ENCODE results near the gene RBM39.
"Not testable (repeated sequence)": the region's sequence is repeated elsewhere in the genome, so short reads cannot be mapped to it uniquely, and the experiment has no call there.

RBM39 gene

GRCh38 chr20:35699127-35699956, 42.7 kb downstream of the RBM39 start, which contains the start of the genes NFS1 and ROMO1:
Gene NFS1, minus strand, starts transcription at chr20:35699352. Its CDS starts 64 bp downstream, at chr20:35699288.
Gene ROMO1, plus strand, starts transcription at chr20:35699405. Its CDS starts 228 bp downstream, at chr20:35699633.
- peak within 1 kb of the TSS; percentile 96 for H3K27ac ChIP-seq (ENCODE audit: low read depth, low read length)
- peak within 1 kb of the TSS; percentile 66 for H3K9ac ChIP-seq (ENCODE audit: low read length)
- H3K36me3 ChIP-seq (ENCODE audit: insufficient read depth, low read length): peaks cover 38% of the 10 kb centered on the region
- no peaks in the 10 kb centered on the region for H3K27me3 ChIP-seq (ENCODE audit: control insufficient read depth in 1 of 2, insufficient read depth in 2 of 2, low read length in 2 of 2)
- H3K9me3 ChIP-seq (ENCODE audit: low read length): no peaks in the 10 kb centered on the region
- H3K4me1 ChIP-seq (ENCODE audit: insufficient read depth, low read length): peaks cover 18% of the 10 kb centered on the region
- H3K4me3 ChIP-seq (ENCODE audit: low read depth in 1 of 2, low read length in 2 of 2): peak within 1 kb of the TSS; percentile 71 to 95

DNA sequence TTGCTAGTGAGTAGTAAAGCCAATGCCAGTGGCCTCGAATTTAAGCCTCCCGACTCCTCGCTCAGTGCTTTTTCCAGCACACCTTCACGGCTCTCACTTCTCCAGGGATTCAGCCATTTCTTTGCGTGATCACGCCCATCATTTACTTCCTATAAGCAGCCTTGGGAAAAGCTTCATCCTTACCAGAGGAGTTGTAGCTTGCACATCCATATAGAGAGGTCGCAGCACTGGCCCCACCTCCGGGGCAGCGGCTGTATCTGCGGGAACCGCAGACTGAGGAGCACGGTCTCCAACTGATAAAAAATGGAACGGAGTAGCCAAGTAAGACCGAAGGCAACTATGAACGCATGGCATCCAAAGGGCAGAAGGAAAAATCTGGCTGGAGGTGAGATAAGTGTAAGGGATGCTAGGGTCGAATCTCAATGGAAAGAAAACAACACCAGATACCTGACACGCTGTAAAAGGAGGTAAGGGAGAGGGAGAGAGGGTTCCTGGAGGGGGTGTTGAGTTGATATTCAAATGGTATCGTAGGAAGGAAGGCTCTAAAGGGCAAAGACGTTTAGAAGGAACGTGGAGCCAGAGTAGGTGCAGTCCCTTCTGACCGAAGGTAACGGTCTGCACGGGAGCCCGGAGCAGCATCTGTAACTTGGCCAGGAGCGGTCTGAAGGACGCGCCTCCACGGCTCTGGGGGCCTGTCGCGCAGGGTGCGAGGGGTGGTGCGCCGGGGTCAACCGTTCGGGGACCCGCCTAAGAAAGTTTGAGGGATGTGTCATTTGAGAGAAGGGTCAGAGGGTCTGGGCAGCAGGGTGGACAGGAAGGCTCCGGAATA, 43.5 kb downstream of the RBM39 start:
- Histone ChIP-seq H3K9ac (ENCODE audit: low read length) (peak overlapping the region; percentile 66), H3K27ac (ENCODE audit: low read depth, low read length) (peak overlapping the region; percentile 96), H3K27me3 (ENCODE audit: control insufficient read depth in 1 of 2, insufficient read depth in 2 of 2, low read length in 2 of 2) (no peaks in the 10 kb centered on the region), H3K4me1 (ENCODE audit: insufficient read depth, low read length) (peaks cover 18% of the 10 kb centered on the region), H3K4me3 (ENCODE audit: low read depth in 1 of 2, low read length in 2 of 2) (peak overlapping the region; percentile 71 to 95), H3K9me3 (ENCODE audit: low read length) (no peaks in the 10 kb centered on the region), H3K36me3 (ENCODE audit: insufficient read depth, low read length) (peaks cover 30% of the 10 kb centered on the region)

- Histone ChIP-seq H3K4me3 (ENCODE audit: low read depth in 1 of 2, low read length in 2 of 2) (peak overlapping the region; percentile 71 to 95), H3K27ac (ENCODE audit: low read depth, low read length) (no peak overlapping the region), H3K4me1 (ENCODE audit: insufficient read depth, low read length) (peaks cover 18% of the 10 kb centered on the region), H3K9me3 (ENCODE audit: low read length) (no peaks in the 10 kb centered on the region), H3K27me3 (ENCODE audit: control insufficient read depth in 1 of 2, insufficient read depth in 2 of 2, low read length in 2 of 2) (no peaks in the 10 kb centered on the region), H3K9ac (ENCODE audit: low read length) (no peak overlapping the region), H3K36me3 (ENCODE audit: insufficient read depth, low read length) (peaks cover 25% of the 10 kb centered on the region)
Observed at GRCh38 chr20:35697696-35698297, 44.3 kb downstream of the RBM39 start.

DNA sequence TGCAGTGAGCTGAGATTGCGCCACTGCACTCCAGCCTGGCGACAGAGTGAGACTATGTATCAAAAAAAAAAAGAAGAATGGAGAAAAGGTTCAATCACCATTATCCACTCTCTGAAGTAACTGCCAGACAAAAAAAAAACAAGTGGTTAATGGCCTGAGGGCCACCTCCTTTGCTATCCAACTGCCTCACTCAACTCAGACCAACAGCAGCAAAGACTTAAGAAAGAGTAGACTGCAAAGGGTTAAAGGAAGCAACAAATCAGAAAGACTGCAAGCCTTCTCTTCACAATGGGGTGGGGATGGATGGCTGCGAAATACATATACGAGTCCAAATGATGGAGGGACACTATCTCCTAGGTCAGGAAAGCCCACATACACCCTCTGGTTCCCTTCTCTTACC, 46.1 kb downstream of the RBM39 start:
- Histone ChIP-seq H3K27ac (ENCODE audit: low read depth, low read length) (no peak overlapping the region), H3K9ac (ENCODE audit: low read length) (no peak overlapping the region), H3K4me3 (ENCODE audit: low read depth in 1 of 2, low read length in 2 of 2) (no peak overlapping the region), H3K27me3 (ENCODE audit: control insufficient read depth in 1 of 2, insufficient read depth in 2 of 2, low read length in 2 of 2) (no peaks in the 10 kb centered on the region), H3K4me1 (ENCODE audit: insufficient read depth, low read length) (peaks cover 18% of the 10 kb centered on the region), H3K36me3 (ENCODE audit: insufficient read depth, low read length) (peaks cover 15% of the 10 kb centered on the region), H3K9me3 (ENCODE audit: low read length) (no peaks in the 10 kb centered on the region)

DNA sequence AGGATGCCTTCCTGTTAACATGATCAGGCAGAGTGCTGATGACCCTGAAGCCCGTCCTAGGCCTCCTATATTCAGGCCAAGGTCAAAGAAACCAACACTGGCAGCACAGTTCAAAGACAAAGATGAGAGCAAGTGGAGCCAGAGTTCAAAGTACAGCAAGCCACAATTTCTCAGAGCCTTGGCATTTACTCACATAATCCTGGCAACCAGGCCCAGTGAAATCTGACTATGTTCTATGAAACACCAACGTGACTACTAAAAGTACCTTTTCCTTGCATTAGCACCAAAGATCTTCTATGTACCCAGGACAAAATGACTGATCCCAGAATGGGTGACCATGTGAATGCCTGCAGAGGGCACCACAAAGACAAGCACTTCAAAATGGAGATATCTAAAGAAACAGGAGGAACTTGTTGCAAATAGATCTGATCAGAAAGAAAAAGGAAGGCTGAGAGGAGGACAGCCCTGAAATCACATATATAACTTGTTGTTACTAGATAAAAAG, 46.8 kb downstream of the RBM39 start:
- no peak overlapping the region for H3K27ac ChIP-seq (ENCODE audit: low read depth, low read length)
- H3K9me3 ChIP-seq (ENCODE audit: low read length): no peaks in the 10 kb centered on the region
- no peak overlapping the region for H3K9ac ChIP-seq (ENCODE audit: low read length)
- H3K27me3 ChIP-seq (ENCODE audit: control insufficient read depth in 1 of 2, insufficient read depth in 2 of 2, low read length in 2 of 2): no peaks in the 10 kb centered on the region
- peaks cover 20% of the 10 kb centered on the region for H3K36me3 ChIP-seq (ENCODE audit: insufficient read depth, low read length)
- peaks cover 18% of the 10 kb centered on the region for H3K4me1 ChIP-seq (ENCODE audit: insufficient read depth, low read length)
- H3K4me3 ChIP-seq (ENCODE audit: low read depth in 1 of 2, low read length in 2 of 2): no peak overlapping the region

GRCh38 chr20:35690265-35690664, 51.8 kb downstream of the RBM39 start:
- no peak overlapping the region for H3K4me3 ChIP-seq (ENCODE audit: low read depth in 1 of 2, low read length in 2 of 2)
- no peak overlapping the region for H3K27ac ChIP-seq (ENCODE audit: low read depth, low read length)
- H3K4me1 ChIP-seq (ENCODE audit: insufficient read depth, low read length): no peaks in the 10 kb centered on the region
- no peaks in the 10 kb centered on the region for H3K9me3 ChIP-seq (ENCODE audit: low read length)
- no peak overlapping the region for H3K9ac ChIP-seq (ENCODE audit: low read length)
- no peaks in the 10 kb centered on the region for H3K27me3 ChIP-seq (ENCODE audit: control insufficient read depth in 1 of 2, insufficient read depth in 2 of 2, low read length in 2 of 2)
- H3K36me3 ChIP-seq (ENCODE audit: insufficient read depth, low read length): peaks cover 23% of the 10 kb centered on the region

DNA sequence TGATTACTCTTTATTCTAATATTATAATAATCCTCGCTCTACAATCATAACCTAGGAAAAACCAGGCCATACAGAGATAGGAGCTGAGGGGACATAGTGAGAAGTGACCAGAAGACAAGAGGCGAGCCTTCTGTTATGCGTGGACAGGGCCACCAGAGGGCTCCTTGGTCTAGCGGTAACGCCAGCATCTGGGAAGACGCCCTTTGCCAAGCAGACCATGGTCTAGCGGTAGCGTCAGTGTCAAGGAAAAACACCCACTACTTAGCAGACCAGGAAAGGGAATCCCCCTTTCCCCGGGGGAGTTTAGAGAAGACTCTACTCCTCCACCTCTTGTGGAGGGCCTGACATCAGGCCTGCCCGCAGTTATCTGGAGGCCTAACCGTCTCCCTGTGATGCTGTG, 55.2 kb downstream of the RBM39 start:
- H3K36me3 ChIP-seq (ENCODE audit: insufficient read depth, low read length): peaks cover 19% of the 10 kb centered on the region
- H3K27ac ChIP-seq (ENCODE audit: low read depth, low read length); H3K4me1 ChIP-seq (ENCODE audit: insufficient read depth, low read length); H3K4me3 ChIP-seq (ENCODE audit: low read depth in 1 of 2, low read length in 2 of 2); H3K27me3 ChIP-seq (ENCODE audit: control insufficient read depth in 1 of 2, insufficient read depth in 2 of 2, low read length in 2 of 2); H3K9me3 ChIP-seq (ENCODE audit: low read length); H3K9ac ChIP-seq (ENCODE audit: low read length): not testable (repeated sequence)

- peaks cover 16% of the 10 kb centered on the region for H3K4me1 ChIP-seq (ENCODE audit: insufficient read depth, low read length)
- H3K27me3 ChIP-seq (ENCODE audit: control insufficient read depth in 1 of 2, insufficient read depth in 2 of 2, low read length in 2 of 2): not testable (repeated sequence)
- peaks cover 15% of the 10 kb centered on the region for H3K36me3 ChIP-seq (ENCODE audit: insufficient read depth, low read length)
Observed at GRCh38 chr20:35685368-35685767, 56.7 kb downstream of the RBM39 start.

DNA sequence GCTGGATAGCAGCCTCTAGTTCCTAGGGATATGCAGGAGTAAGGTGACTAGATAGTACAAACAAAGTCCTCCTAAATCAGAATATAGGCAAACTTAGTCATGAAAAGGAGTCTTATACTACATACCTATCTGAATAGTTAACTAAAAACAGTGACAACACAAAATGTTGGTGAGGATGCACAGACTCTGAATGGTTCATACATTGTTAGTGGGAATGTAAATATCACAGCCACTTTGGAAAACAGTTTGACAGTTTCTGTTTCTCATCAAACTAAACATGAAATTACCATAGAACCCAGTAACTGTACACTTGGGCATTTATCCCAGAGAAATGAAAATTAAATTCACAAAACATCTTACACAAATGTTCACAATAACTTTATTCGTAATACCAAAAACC, 60.1 kb downstream of the RBM39 start:
- H3K4me1 ChIP-seq (ENCODE audit: insufficient read depth, low read length): peaks cover 17% of the 10 kb centered on the region
- no peaks in the 10 kb centered on the region for H3K36me3 ChIP-seq (ENCODE audit: insufficient read depth, low read length)
- no peak overlapping the region for H3K27ac ChIP-seq (ENCODE audit: low read depth, low read length)
- no peaks in the 10 kb centered on the region for H3K27me3 ChIP-seq (ENCODE audit: control insufficient read depth in 1 of 2, insufficient read depth in 2 of 2, low read length in 2 of 2)
- H3K9me3 ChIP-seq (ENCODE audit: low read length): no peaks in the 10 kb centered on the region
- H3K4me3 ChIP-seq (ENCODE audit: low read depth in 1 of 2, low read length in 2 of 2): no peak overlapping the region
- H3K9ac ChIP-seq (ENCODE audit: low read length): no peak overlapping the region

More at GRCh38 chr20:35685368-35685767, 56.7 kb downstream of the RBM39 start:
- H3K4me3 ChIP-seq (ENCODE audit: low read depth in 1 of 2, low read length in 2 of 2); H3K9me3 ChIP-seq (ENCODE audit: low read length); H3K9ac ChIP-seq (ENCODE audit: low read length); H3K27ac ChIP-seq (ENCODE audit: low read depth, low read length): not testable (repeated sequence)

DNA sequence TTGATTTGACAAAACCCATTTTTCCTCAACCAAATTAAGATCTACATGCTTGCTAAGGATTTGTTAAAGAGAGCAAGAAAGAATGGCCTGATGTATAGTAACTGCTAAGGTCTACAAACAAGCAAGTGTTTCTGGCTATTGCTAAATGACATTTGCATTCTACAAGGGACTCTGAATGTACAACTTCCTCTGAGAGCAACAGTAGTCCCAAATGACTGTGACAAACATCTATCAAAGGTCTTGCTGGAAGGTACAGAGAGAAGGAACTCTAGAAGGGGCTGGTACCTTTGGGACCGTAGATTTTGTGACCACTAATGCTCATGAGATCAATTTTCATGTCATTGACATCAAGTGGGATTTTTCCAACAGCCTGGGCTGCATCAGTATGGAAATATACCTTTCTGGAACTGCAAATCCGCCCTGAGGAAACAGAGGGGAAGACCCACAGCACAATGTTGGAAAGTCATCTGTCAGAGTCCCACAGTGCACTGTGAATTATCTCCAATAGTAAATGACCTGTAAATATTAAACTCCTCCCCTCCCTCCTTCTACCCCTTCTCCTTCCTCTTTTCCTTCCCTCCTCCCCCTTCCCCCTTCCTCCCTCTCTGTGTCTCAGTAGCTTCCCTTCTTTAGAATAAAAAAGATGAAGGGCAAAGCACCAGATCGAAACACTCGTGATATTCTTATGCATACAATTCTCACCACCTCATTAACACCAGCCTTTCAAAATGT, 61.4 kb downstream of the RBM39 start:
- H3K4me3 ChIP-seq (ENCODE audit: low read depth in 1 of 2, low read length in 2 of 2): no peak overlapping the region
- no peak overlapping the region for H3K27ac ChIP-seq (ENCODE audit: low read depth, low read length)
- H3K4me1 ChIP-seq (ENCODE audit: insufficient read depth, low read length): peaks cover 17% of the 10 kb centered on the region
- H3K9ac ChIP-seq (ENCODE audit: low read length): no peak overlapping the region
- H3K27me3 ChIP-seq (ENCODE audit: control insufficient read depth in 1 of 2, insufficient read depth in 2 of 2, low read length in 2 of 2): no peaks in the 10 kb centered on the region
- H3K36me3 ChIP-seq (ENCODE audit: insufficient read depth, low read length): no peaks in the 10 kb centered on the region
- H3K9me3 ChIP-seq (ENCODE audit: low read length): no peaks in the 10 kb centered on the region
